ENCODE measurements around the gene DNAH10.

Gene DNAH10

GRCh38 chr12:123894823-123895345, 132.8 kb downstream of the DNAH10 start:
- ChIA-PET POLR2A (no interaction called here), CTCF (no interaction called here)
- no peaks in the 10 kb centered on the region for H3K9me3 ChIP-seq (ENCODE audit: control insufficient read depth, insufficient read depth, low read depth, low read length)
- H3K4me3 ChIP-seq (ENCODE audit: low read depth, low read length): no peak overlapping the region
- H3K27ac ChIP-seq (ENCODE audit: extremely low read depth, low read depth, low read length): no peak overlapping the region
- H3K36me3 ChIP-seq (ENCODE audit: control insufficient read depth in 2 of 2, insufficient read depth in 1 of 2, low read length in 2 of 2): no peaks in the 10 kb centered on the region
- no peaks in the 10 kb centered on the region for H3K4me1 ChIP-seq (ENCODE audit: control insufficient read depth, insufficient read depth, low read length)
- TF ChIP-seq ZNF155 (tag by site-specific recombination; IDR thresholded peaks at IDR 0.05) (no peak), ZNF248 (tag by site-specific recombination; IDR thresholded peaks at IDR 0.05) (no peak), EGR2 (tag by site-specific recombination; IDR thresholded peaks at IDR 0.05; ENCODE audit: low read depth) (no peak), ZXDB (tag by site-specific recombination; IDR thresholded peaks at IDR 0.05) (no peak), ZNF394 (tag by site-specific recombination; IDR thresholded peaks at IDR 0.05; ENCODE audit: borderline replicate concordance) (no peak), ZNF530 (tag by site-specific recombination; IDR thresholded peaks at IDR 0.05; ENCODE audit: low read depth) (no peak), GLIS1 (tag by site-specific recombination; IDR thresholded peaks at IDR 0.05) (no peak), ZNF585B (tag by site-specific recombination; IDR thresholded peaks at IDR 0.05) (no peak), GLI4 (tag by site-specific recombination; IDR thresholded peaks at IDR 0.05) (no peak), ZNF843 (tag by site-specific recombination; IDR thresholded peaks at IDR 0.05) (no peak), ZNF677 (tag by site-specific recombination; IDR thresholded peaks at IDR 0.05) (no peak), GLI2 (tag by site-specific recombination; IDR thresholded peaks at IDR 0.05; ENCODE audit: borderline replicate concordance, low read depth) (no peak), REST (tag by site-specific recombination; IDR thresholded peaks at IDR 0.05) (no peak)
- TF ChIP-seq, protein P1, sequence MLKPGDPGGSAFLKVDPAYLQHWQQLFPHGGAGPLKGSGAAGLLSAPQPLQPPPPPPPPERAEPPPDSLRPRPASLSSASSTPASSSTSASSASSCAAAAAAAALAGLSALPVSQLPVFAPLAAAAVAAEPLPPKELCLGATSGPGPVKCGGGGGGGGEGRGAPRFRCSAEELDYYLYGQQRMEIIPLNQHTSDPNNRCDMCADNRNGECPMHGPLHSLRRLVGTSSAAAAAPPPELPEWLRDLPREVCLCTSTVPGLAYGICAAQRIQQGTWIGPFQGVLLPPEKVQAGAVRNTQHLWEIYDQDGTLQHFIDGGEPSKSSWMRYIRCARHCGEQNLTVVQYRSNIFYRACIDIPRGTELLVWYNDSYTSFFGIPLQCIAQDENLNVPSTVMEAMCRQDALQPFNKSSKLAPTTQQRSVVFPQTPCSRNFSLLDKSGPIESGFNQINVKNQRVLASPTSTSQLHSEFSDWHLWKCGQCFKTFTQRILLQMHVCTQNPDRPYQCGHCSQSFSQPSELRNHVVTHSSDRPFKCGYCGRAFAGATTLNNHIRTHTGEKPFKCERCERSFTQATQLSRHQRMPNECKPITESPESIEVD (tag by site-specific recombination; IDR thresholded peaks at IDR 0.05): no peak
- TF ChIP-seq, protein P2, sequence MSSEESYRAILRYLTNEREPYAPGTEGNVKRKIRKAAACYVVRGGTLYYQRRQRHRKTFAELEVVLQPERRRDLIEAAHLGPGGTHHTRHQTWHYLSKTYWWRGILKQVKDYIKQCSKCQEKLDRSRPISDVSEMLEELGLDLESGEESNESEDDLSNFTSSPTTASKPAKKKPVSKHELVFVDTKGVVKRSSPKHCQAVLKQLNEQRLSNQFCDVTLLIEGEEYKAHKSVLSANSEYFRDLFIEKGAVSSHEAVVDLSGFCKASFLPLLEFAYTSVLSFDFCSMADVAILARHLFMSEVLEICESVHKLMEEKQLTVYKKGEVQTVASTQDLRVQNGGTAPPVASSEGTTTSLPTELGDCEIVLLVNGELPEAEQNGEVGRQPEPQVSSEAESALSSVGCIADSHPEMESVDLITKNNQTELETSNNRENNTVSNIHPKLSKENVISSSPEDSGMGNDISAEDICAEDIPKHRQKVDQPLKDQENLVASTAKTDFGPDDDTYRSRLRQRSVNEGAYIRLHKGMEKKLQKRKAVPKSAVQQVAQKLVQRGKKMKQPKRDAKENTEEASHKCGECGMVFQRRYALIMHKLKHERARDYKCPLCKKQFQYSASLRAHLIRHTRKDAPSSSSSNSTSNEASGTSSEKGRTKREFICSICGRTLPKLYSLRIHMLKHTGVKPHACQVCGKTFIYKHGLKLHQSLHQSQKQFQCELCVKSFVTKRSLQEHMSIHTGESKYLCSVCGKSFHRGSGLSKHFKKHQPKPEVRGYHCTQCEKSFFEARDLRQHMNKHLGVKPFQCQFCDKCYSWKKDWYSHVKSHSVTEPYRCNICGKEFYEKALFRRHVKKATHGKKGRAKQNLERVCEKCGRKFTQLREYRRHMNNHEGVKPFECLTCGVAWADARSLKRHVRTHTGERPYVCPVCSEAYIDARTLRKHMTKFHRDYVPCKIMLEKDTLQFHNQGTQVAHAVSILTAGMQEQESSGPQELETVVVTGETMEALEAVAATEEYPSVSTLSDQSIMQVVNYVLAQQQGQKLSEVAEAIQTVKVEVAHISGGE (tag by site-specific recombination; conservative IDR thresholded peaks at IDR 0.05; ENCODE audit: low read depth): no peak
- TF ChIP-seq, protein P3, sequence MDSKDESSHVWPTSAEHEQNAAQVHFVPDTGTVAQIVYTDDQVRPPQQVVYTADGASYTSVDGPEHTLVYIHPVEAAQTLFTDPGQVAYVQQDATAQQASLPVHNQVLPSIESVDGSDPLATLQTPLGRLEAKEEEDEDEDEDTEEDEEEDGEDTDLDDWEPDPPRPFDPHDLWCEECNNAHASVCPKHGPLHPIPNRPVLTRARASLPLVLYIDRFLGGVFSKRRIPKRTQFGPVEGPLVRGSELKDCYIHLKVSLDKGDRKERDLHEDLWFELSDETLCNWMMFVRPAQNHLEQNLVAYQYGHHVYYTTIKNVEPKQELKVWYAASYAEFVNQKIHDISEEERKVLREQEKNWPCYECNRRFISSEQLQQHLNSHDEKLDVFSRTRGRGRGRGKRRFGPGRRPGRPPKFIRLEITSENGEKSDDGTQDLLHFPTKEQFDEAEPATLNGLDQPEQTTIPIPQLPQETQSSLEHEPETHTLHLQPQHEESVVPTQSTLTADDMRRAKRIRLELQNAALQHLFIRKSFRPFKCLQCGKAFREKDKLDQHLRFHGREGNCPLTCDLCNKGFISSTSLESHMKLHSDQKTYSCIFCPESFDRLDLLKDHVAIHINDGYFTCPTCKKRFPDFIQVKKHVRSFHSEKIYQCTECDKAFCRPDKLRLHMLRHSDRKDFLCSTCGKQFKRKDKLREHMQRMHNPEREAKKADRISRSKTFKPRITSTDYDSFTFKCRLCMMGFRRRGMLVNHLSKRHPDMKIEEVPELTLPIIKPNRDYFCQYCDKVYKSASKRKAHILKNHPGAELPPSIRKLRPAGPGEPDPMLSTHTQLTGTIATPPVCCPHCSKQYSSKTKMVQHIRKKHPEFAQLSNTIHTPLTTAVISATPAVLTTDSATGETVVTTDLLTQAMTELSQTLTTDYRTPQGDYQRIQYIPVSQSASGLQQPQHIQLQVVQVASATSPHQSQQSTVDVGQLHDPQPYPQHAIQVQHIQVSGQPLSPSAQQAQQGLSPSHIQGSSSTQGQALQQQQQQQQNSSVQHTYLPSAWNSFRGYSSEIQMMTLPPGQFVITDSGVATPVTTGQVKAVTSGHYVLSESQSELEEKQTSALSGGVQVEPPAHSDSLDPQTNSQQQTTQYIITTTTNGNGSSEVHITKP (tag by site-specific recombination; IDR thresholded peaks at IDR 0.05): no peak
- TF ChIP-seq, protein P4, sequence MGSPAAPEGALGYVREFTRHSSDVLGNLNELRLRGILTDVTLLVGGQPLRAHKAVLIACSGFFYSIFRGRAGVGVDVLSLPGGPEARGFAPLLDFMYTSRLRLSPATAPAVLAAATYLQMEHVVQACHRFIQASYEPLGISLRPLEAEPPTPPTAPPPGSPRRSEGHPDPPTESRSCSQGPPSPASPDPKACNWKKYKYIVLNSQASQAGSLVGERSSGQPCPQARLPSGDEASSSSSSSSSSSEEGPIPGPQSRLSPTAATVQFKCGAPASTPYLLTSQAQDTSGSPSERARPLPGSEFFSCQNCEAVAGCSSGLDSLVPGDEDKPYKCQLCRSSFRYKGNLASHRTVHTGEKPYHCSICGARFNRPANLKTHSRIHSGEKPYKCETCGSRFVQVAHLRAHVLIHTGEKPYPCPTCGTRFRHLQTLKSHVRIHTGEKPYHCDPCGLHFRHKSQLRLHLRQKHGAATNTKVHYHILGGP (tag by site-specific recombination; IDR thresholded peaks at IDR 0.05): no peak
- TF ChIP-seq, protein P5, sequence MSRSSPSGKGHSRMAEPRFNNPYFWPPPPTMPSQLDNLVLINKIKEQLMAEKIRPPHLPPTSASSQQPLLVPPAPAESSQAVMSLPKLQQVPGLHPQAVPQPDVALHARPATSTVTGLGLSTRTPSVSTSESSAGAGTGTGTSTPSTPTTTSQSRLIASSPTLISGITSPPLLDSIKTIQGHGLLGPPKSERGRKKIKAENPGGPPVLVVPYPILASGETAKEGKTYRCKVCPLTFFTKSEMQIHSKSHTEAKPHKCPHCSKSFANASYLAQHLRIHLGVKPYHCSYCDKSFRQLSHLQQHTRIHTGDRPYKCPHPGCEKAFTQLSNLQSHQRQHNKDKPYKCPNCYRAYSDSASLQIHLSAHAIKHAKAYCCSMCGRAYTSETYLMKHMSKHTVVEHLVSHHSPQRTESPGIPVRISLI (tag by site-specific recombination; IDR thresholded peaks at IDR 0.05): no peak
